Endothelial cell of umbilical vein (primary cell): ENCODE measurements around the gene PSTK. TPM values are rescaled to one million over a fixed set of nuclear protein-coding genes. Genes with fewer than 3 reads are reported as not detected.

Experiments used
- BruUV-seq: library from RNA; stranded (reverse); fragments of 400-500 nt; replicated peaks from 2 replicates; lab custom pipeline; 2021; lab: Mats Ljungman, UMichigan
- CTCF ChIA-PET: fragments of 300-600, 350-600 bp; sonication (Branson Sonifier 250); formaldehyde crosslinking; loops from one replicate; lab custom pipeline; 2021; ENCODE audit warnings: antibody characterized with exemption, inconsistent platforms; lab: Charles Lee
- POLR2A ChIA-PET: fragments of 300-600, 350-600 bp; sonication (Branson Sonifier 250); formaldehyde crosslinking; loops from one replicate; lab custom pipeline; 2021; ENCODE audit warnings: antibody characterized with exemption, inconsistent platforms; lab: Charles Lee
- DNase-seq: peaks from one replicate; pipeline ENCODE4 v3.0.0-alpha.2; 2011; ENCODE audit warnings: low read depth, low spot score
- FAIRE-seq: peaks from 2 replicates; lab custom pipeline; 2011; peaks lifted over from hg19 to GRCh38; lab: Jason Lieb, UNC
- H2AFZ ChIP-seq: 2 replicates; pipeline ENCODE4 v1.6.0; 2012; ENCODE audit warnings: low read depth, low read length, control low read depth, inconsistent platforms
- H3K27ac ChIP-seq: 2 replicates; pipeline ENCODE4 v1.5.1; 2011; ENCODE audit warnings: low read depth, mild to moderate bottlenecking, control low read depth, low read length, moderate library complexity; ENCODE audit not compliant: insufficient read depth
- H3K27me3 ChIP-seq, 2 experiments: 2 replicates each; pipeline versions ENCODE4 v1.6.0 to v1.6.1; 2011; ENCODE audit warnings: low read length in 2 of 2, mixed read lengths in 1 of 2; ENCODE audit not compliant: control insufficient read depth in 2 of 2, insufficient read depth in 2 of 2
- H3K36me3 ChIP-seq, 2 experiments: 2 replicates in 1 of 2; 3 replicates in 1 of 2; pipeline ENCODE4 v1.5.1; 2011; ENCODE audit warnings: low read length in 2 of 2, mild to moderate bottlenecking in 1 of 2, moderate library complexity in 1 of 2; ENCODE audit not compliant: control insufficient read depth in 2 of 2, insufficient read depth in 2 of 2; ENCODE audit errors: extremely low read depth in 1 of 2
- H3K4me1 ChIP-seq: 3 replicates; pipeline ENCODE4 v1.5.1; 2011; ENCODE audit warnings: mild to moderate bottlenecking, low read length; ENCODE audit not compliant: control insufficient read depth, insufficient read depth; ENCODE audit errors: extremely low read depth
- H3K4me2 ChIP-seq: 2 replicates; pipeline ENCODE4 v1.6.1; 2011; ENCODE audit warnings: low read length, control low read depth, mixed read lengths; ENCODE audit not compliant: insufficient read depth
- H3K4me3 ChIP-seq, 3 experiments: fragments of 200-600 bp in 1 of 3; sonication (generic), shearing (Covaris generic) in 1 of 3; replicated peaks in 1 of 3; 2 replicates each; pipeline ENCODE4 v1.5.1; 2011 to 2016; ENCODE audit warnings: control low read depth in 3 of 3, low read length in 3 of 3, mild to moderate bottlenecking in 2 of 3, inconsistent platforms in 1 of 3, low read depth in 1 of 3, moderate library complexity in 1 of 3; ENCODE audit not compliant: insufficient read depth in 1 of 3
- H3K79me2 ChIP-seq: 2 replicates; pipeline ENCODE4 v1.6.0; 2012; ENCODE audit warnings: low read length, inconsistent platforms; ENCODE audit not compliant: control insufficient read depth, insufficient read depth
- H3K9ac ChIP-seq: replicated peaks from 2 replicates; pipeline ENCODE3; 2011; ENCODE audit warnings: low read length, control low read depth; ENCODE audit not compliant: insufficient read depth; ENCODE audit errors: extremely low read depth
- H3K9me1 ChIP-seq: replicated peaks from 3 replicates; pipeline ENCODE4 v1.6.0; 2011; ENCODE audit warnings: mild to moderate bottlenecking, low read length; ENCODE audit not compliant: control insufficient read depth, insufficient read depth; ENCODE audit errors: extremely low read depth
- H3K9me3 ChIP-seq: replicated peaks from 2 replicates; pipeline ENCODE4 v1.5.1; 2012; ENCODE audit warnings: low read length, inconsistent platforms; ENCODE audit not compliant: control insufficient read depth, insufficient read depth
- H4K20me1 ChIP-seq: replicated peaks from 2 replicates; pipeline ENCODE3; 2011; ENCODE audit warnings: mild to moderate bottlenecking, low read length; ENCODE audit not compliant: control insufficient read depth, insufficient read depth; ENCODE audit errors: extremely low read depth
- EZH2 ChIP-seq: IDR thresholded peaks from 2 replicates; pipeline ENCODE4 v1.6.1; 2012; ENCODE audit warnings: borderline replicate concordance, low read depth, mild to moderate bottlenecking, moderate library complexity, low read length, inconsistent platforms; ENCODE audit not compliant: severe bottlenecking
- FOS ChIP-seq: IDR thresholded peaks from 2 replicates; pipeline ENCODE4 v1.6.1; 2011; ENCODE audit warnings: mild to moderate bottlenecking, low read length, moderate library complexity, borderline replicate concordance; ENCODE audit not compliant: insufficient read depth
- GATA2 ChIP-seq: IDR thresholded peaks from 2 replicates; pipeline ENCODE4 v1.7.0; 2011; ENCODE audit warnings: low read depth, mild to moderate bottlenecking, moderate library complexity, mixed read lengths, low read length; ENCODE audit not compliant: insufficient read length, insufficient read depth
- JUN ChIP-seq: IDR thresholded peaks from 2 replicates; pipeline ENCODE4 v1.6.1; 2011; ENCODE audit warnings: borderline replicate concordance, low read depth; ENCODE audit not compliant: insufficient read length, insufficient read depth
- MYC ChIP-seq: IDR thresholded peaks from one replicate; pipeline ENCODE4 v1.6.1; 2011; ENCODE audit warnings: mild to moderate bottlenecking, low read depth, low read length
- POLR2A ChIP-seq: IDR thresholded peaks from 2 replicates; pipeline ENCODE4 v1.6.1; 2012; ENCODE audit warnings: low read depth, mild to moderate bottlenecking, control low read depth, low read length
- POLR2AphosphoS5 ChIP-seq: IDR thresholded peaks from 2 replicates; pipeline ENCODE4 v1.6.1; 2012; ENCODE audit warnings: low read depth, mild to moderate bottlenecking, control low read depth, low read length, moderate library complexity; ENCODE audit not compliant: insufficient read depth
- dilution Hi-C: fragments of 300-500 bp; cut with MboI; formaldehyde crosslinking; loops from one replicate; pipeline ENCODE4 v1.15.0; 2019; ENCODE audit warnings: low sequenced_read_pairs; ENCODE audit not compliant: extremely low pct_ligation_motif_present
- intact Hi-C: fragments of 100-400 bp; cut with micrococcal nuclease; formaldehyde crosslinking; loops from one replicate; pipeline ENCODE4 v1.10.0; 2022
- polyA plus RNA-seq, 4 experiments: library from polyadenylated mRNA; depleted of rRNA in 3 of 4; stranded (reverse) in 3 of 4; unstranded in 1 of 4; fragments of >200 nt; gene quantifications; 2 replicates each; pipeline versions ENCODE4 v1.2.1 to v1.2.3, GENCODE V29; 2011 to 2012; ENCODE audit warnings: missing spikeins in 1 of 4
- total RNA-seq: library from RNA; stranded (reverse); gene quantifications from 2 replicates; pipeline ENCODE4 v1.2.3, GENCODE V29; 2021
- TF ChIP-seq, protein P1 (sequence below), 2 donors: IDR thresholded peaks; 1 replicate in 1 of 2; 2 replicates in 1 of 2; pipeline ENCODE4 v1.5.1; 2011; ENCODE audit warnings: low read length in 2 of 2, mild to moderate bottlenecking in 2 of 2, moderate library complexity in 2 of 2, control low read depth in 1 of 2, inconsistent platforms in 1 of 2, low read depth in 1 of 2; ENCODE audit not compliant: insufficient read depth in 1 of 2; ENCODE audit errors: extremely low read depth in 1 of 2
- TF ChIP-seq, protein P2 (sequence below): IDR thresholded peaks from 2 replicates; pipeline ENCODE4 v1.6.1; 2011; ENCODE audit not compliant: insufficient read depth, insufficient read length

The PSTK gene
- total and polyA plus RNA-seq, 2 donors (not counting 3 experiments of a cell fraction or from before 2014, with no cell fraction given) = 2.2 to 2.7 TPM

- Histone ChIP-seq H3K4me3 (no peak overlapping the region), H3K9ac (no peak overlapping the region), H3K27me3 (no peaks in the 10 kb centered on the region), H3K4me2 (no peak overlapping the region), H2AFZ (no peak overlapping the region), H3K79me2 (no peaks in the 10 kb centered on the region), H3K27ac (no peak overlapping the region), H3K4me1 (no peaks in the 10 kb centered on the region), H4K20me1 (no peaks in the 10 kb centered on the region), H3K9me3 (no peaks in the 10 kb centered on the region), H3K36me3 (no peaks in the 10 kb centered on the region), H3K9me1 (no peaks in the 10 kb centered on the region)
- DNase-seq (peak; percentile 20), FAIRE-seq (no peak)
- BruUV-seq = no TSS peak
- TF ChIP-seq, protein P1, sequence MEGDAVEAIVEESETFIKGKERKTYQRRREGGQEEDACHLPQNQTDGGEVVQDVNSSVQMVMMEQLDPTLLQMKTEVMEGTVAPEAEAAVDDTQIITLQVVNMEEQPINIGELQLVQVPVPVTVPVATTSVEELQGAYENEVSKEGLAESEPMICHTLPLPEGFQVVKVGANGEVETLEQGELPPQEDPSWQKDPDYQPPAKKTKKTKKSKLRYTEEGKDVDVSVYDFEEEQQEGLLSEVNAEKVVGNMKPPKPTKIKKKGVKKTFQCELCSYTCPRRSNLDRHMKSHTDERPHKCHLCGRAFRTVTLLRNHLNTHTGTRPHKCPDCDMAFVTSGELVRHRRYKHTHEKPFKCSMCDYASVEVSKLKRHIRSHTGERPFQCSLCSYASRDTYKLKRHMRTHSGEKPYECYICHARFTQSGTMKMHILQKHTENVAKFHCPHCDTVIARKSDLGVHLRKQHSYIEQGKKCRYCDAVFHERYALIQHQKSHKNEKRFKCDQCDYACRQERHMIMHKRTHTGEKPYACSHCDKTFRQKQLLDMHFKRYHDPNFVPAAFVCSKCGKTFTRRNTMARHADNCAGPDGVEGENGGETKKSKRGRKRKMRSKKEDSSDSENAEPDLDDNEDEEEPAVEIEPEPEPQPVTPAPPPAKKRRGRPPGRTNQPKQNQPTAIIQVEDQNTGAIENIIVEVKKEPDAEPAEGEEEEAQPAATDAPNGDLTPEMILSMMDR (IDR thresholded peaks at IDR 0.05; ENCODE audit: extremely low read depth in 1 of 2, insufficient read depth in 1 of 2, low read depth in 1 of 2, low read length in 2 of 2) = peak; percentile 15 to 41
- TF ChIP-seq FOS = no peak
- ChIA-PET CTCF (interaction anchor here (0.8 to 2.1 kb wide), 13 partner anchors 9 to 953 kb away, joined by 3 to 35 read pairs (median 7); partner anchors contain the start of gene PSTK), POLR2A (no interaction called here)
- intact Hi-C loops (loop anchor here (1.0 kb wide), 1 partner anchor 12 kb away; the partner anchor contains the start of gene ACADSB), dilution Hi-C loops (no loop called here)
These were observed 41.3 kb downstream of the PSTK start for GRCh38 chr10:123021517-123021916.

DNA sequence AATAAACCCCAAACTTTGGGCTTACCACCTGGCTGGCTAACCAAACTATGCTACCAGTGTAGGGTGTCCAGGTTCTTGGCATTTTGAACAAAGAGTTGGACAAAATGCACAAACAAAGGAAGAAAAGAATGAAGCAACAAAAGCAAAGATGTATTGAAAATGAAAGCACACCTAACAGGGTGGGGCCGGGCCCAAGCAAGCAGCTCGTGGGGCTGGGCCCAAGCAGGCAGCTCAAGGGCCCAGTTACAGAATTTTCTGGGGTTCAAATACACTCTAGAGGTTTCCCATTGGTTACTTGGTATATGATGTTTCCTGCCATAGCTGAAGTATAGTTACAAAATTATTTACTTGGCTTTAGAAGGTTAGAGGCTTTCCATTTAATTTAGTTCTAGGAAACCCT is 44.3 kb downstream of the PSTK start:
- H3K4me2 ChIP-seq = no peak overlapping the region
- no peaks in the 10 kb centered on the region for H3K27me3 ChIP-seq
- no TSS peak for BruUV-seq
- ChIA-PET CTCF (interaction anchor here (1.2 to 1.6 kb wide), 2 partner anchors 8 to 503 kb away, joined by 3 to 7 read pairs; no protein-coding TSS in a partner anchor), POLR2A (no interaction called here)
- no peaks in the 10 kb centered on the region for H4K20me1 ChIP-seq
- H3K9me1 ChIP-seq = no peaks in the 10 kb centered on the region
- TF ChIP-seq JUN = no peak
- TF ChIP-seq POLR2A = no peak
- TF ChIP-seq FOS = no peak
- TF ChIP-seq, protein P2, sequence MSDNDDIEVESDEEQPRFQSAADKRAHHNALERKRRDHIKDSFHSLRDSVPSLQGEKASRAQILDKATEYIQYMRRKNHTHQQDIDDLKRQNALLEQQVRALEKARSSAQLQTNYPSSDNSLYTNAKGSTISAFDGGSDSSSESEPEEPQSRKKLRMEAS = no peak
- TF ChIP-seq, protein P1 (IDR thresholded peaks at IDR 0.05; ENCODE audit: extremely low read depth in 1 of 2, insufficient read depth in 1 of 2, low read depth in 1 of 2, low read length in 2 of 2) = no peak
- no peak for TF ChIP-seq GATA2
- TF ChIP-seq EZH2 = no peak
- TF ChIP-seq POLR2AphosphoS5 = no peak
- no peak for TF ChIP-seq MYC
- no peak overlapping the region for H3K9ac ChIP-seq
- H2AFZ ChIP-seq = no peak overlapping the region
- no peaks in the 10 kb centered on the region for H3K36me3 ChIP-seq
- H3K4me1 ChIP-seq = no peaks in the 10 kb centered on the region
- FAIRE-seq (no peak), DNase-seq (no peak)
- dilution Hi-C loops (no loop called here), intact Hi-C loops (no loop called here)
- no peak overlapping the region for H3K27ac ChIP-seq
- no peak overlapping the region for H3K4me3 ChIP-seq
- H3K79me2 ChIP-seq = no peaks in the 10 kb centered on the region
- no peaks in the 10 kb centered on the region for H3K9me3 ChIP-seq
